ENCODE data around the gene F13A1. TPM values are rescaled to one million over a fixed set of nuclear protein-coding genes. Genes with fewer than 3 reads are reported as not detected.

F13A1 gene
- 10 to 100 TPM in 3 of 4 donors, 1 to 10 TPM in 1; 4.1 to 90.6 (median 57.8) TPM for total RNA-seq

GRCh38 chr6:6319952-6320811 is at the start of gene F13A1:
TSS of gene F13A1 (minus strand) at chr6:6320662. CDS start at chr6:6318664, 1,998 bp downstream.
- no peak for TF ChIP-seq CTCF (IDR thresholded peaks at IDR 0.05)
- no peak for TF ChIP-seq POLR2A (IDR thresholded peaks at IDR 0.05)
- Histone ChIP-seq H3K4me3 (no peak within 1 kb of the TSS), H3K27ac (no peak within 1 kb of the TSS), H3K27me3 (peaks cover 0 to 4% of the 10 kb centered on the region in 2 donors), H3K9me3 (no peaks in the 10 kb centered on the region), H3K36me3 (no peaks in the 10 kb centered on the region), H3K4me1 (no peaks in the 10 kb centered on the region)
- DNase-seq, result no peak
- intact Hi-C loops (cut with DNase I; ENCODE audit: low total_unique reads), result no loop called here

DNA sequence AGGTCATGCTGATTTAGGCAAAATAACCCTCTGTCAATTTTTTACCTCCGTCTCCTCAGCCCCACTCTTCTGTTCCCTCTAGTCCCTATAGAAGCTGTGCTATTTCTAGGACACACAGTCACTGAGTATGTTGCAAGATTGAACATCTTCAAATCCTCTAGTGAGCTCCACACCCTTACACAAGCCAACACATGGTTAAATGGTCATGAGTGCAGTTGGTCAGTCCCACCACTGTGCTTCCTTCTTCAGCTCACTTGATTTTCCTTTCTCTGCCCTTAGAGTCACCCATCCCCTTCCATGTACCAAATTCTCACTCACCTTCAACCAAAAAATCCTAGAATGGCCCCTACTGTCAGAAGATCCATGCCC is 48.2 kb upstream of the F13A1 start:
- Histone ChIP-seq H3K36me3 (no peaks in the 10 kb centered on the region), H3K9me3 (no peaks in the 10 kb centered on the region), H3K4me3 (no peak overlapping the region), H3K4me1 (no peaks in the 10 kb centered on the region), H3K27ac (no peak overlapping the region), H3K27me3 (no peaks in the 10 kb centered on the region)
- TF ChIP-seq POLR2A (IDR thresholded peaks at IDR 0.05) (no peak), CTCF (IDR thresholded peaks at IDR 0.05) (no peak)
- intact Hi-C loops (cut with DNase I; ENCODE audit: low total_unique reads), result no loop called here
- no peak for DNase-seq

DNA sequence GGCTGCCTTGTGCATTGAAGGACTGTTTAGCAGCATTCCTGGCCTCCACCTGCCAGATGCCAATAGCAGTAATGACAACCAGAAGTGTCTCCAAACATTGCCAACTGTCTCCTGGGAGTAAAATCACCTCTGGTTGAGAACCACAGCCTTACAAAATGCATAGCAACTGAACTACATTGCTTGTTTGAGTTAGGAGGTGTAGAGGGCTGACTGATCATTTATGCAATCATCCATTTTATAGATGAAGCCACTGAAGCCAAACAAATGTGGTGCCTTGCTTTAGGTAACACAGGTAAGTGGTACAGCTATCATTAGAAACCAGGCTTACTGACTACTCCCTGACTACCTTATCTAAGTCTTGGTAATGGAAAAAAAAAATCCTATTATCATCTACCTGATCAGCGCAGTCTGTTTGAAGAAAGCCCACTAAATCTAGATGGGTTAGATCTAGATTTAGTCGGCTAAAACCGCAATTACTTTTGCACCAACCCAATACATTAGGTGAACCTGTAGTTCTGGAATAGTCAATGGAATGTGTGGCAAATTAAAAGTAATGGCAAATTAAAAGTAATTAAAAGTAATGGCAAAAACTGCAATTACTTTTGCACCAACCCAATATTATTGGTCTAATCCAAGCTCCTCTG is 47.7 kb upstream of the F13A1 start:
- H3K27me3 ChIP-seq, result no peaks in the 10 kb centered on the region
- H3K4me1 ChIP-seq, result no peaks in the 10 kb centered on the region
- H3K36me3 ChIP-seq, result no peaks in the 10 kb centered on the region
- H3K27ac ChIP-seq, result no peak overlapping the region
- TF ChIP-seq CTCF (IDR thresholded peaks at IDR 0.05) (no peak), POLR2A (IDR thresholded peaks at IDR 0.05) (no peak)
- DNase-seq, result no peak
- no peak overlapping the region for H3K4me3 ChIP-seq
- intact Hi-C loops (cut with DNase I; ENCODE audit: low total_unique reads), result no loop called here
- no peaks in the 10 kb centered on the region for H3K9me3 ChIP-seq

- TF ChIP-seq CTCF (IDR thresholded peaks at IDR 0.05) (no peak), POLR2A (IDR thresholded peaks at IDR 0.05) (no peak)
- Histone ChIP-seq H3K27ac (no peak overlapping the region), H3K36me3 (no peaks in the 10 kb centered on the region), H3K4me3 (no peak overlapping the region), H3K27me3 (no peaks in the 10 kb centered on the region), H3K9me3 (no peaks in the 10 kb centered on the region), H3K4me1 (no peaks in the 10 kb centered on the region)
- DNase-seq, result no peak
- intact Hi-C loops (cut with DNase I; ENCODE audit: low total_unique reads), result no loop called here
These were observed 46.3 kb upstream of the F13A1 start for GRCh38 chr6:6366803-6367202.

DNA sequence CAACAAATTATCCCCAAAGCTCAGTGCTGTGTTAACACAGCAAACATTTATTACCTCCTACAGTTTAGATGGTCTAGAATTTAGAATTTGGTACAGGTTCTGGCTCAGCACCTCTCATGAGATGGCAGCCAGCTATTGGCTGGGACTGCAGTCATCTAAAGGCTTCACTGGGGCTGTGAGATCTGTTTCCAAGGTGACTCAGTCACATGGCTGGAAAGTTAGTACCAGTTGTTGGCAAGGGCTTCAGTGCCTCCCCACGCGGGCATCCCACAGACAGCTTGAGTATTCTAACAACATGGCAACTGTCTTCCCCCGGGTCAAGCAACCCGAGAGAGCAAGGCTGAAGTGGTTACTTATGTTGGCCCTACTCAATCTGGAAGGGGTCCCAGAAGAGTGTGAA is 44.8 kb upstream of the F13A1 start:
- intact Hi-C loops (cut with DNase I; ENCODE audit: low total_unique reads), result no loop called here
- Histone ChIP-seq H3K4me3 (no peak overlapping the region), H3K27me3 (no peaks in the 10 kb centered on the region), H3K27ac (no peak overlapping the region), H3K36me3 (no peaks in the 10 kb centered on the region), H3K4me1 (no peaks in the 10 kb centered on the region), H3K9me3 (no peaks in the 10 kb centered on the region)
- TF ChIP-seq POLR2A (IDR thresholded peaks at IDR 0.05) (no peak), CTCF (IDR thresholded peaks at IDR 0.05) (no peak)
- no peak for DNase-seq

All from uterus (tissue), 4 donors.